HG02973 (cell line): ENCODE measurements around the gene CST8.

ENCODE experiments used
- ATAC-seq: cut with Tn5 transposase; IDR thresholded peaks from one replicate; pipeline ENCODE4 v1.9.1; 2021; ENCODE audit warnings: moderate library complexity; ENCODE audit not compliant: unreplicated experiment

Gene CST8

DNA sequence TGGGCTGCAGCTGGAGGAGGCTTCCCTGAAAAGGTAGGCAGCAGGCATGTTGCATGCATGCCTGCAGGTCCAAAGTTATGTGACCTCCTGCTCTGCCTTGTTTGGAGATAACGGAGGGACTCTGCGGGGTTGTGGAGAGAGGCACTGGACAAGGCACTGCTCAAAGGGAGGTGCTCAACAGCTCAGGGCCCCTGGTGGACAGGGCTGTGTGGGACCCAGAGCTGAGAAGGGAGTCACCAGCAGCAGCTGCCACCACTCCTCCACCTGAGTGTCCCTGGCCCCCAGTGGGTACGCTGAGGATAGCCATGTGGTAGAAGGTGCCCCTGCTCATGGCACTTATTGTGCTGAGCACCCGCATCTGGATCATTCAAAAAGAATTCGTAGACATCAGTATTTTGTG lies 15.5 kb upstream of the CST8 start:
- ATAC-seq: no peak

GRCh38 chr20:23476015-23476754 lies 14.7 kb upstream of the CST8 start:
- ATAC-seq: no peak

- ATAC-seq: no peak
Measured at GRCh38 chr20:23477223-23477622, 13.7 kb upstream of the CST8 start.

GRCh38 chr20:23479043-23479442 lies 11.9 kb upstream of the CST8 start:
- ATAC-seq: no peak

DNA sequence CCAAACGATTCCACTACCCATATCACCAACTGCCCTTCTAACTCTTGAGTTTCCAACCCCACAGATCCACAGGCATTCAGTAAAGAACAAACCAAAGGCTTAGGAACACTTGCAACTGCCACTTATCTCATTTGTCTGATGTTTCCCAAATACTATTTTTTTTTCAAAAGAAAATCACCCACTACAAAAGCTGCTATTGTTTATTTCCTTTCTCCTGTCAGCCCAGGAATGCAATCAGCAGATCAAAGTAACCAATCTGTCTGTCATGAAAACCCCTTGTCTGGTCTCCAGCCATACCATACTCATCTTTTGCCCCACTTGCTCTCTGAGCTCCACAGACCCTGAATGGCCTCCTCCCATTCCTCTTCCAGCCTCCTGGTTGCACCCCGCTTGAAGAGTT lies 8.8 kb upstream of the CST8 start:
- no peak for ATAC-seq

GRCh38 chr20:23484081-23484480 lies 6.8 kb upstream of the CST8 start:
- no peak for ATAC-seq

- no peak for ATAC-seq
Measured at GRCh38 chr20:23488470-23488869, 2.4 kb upstream of the CST8 start.

DNA sequence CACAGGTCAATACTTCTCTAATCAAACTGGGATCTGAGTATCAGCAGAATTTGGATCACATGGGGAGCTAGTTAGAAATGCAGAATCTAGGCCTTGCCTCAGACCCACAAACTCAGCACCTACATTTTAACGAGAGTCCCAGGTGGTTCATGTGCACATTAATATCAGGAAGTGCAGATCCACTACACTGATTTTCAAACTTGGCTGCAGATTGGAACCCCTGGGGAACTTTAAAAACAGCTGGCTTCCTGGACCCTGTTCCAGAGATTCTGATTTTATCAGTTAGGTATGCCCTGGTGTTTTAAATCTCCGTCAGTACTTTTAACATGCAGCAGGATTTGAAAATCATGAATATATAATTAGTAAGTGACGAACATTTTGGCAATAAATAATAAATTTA lies 1.9 kb upstream of the CST8 start:
- no peak for ATAC-seq

DNA sequence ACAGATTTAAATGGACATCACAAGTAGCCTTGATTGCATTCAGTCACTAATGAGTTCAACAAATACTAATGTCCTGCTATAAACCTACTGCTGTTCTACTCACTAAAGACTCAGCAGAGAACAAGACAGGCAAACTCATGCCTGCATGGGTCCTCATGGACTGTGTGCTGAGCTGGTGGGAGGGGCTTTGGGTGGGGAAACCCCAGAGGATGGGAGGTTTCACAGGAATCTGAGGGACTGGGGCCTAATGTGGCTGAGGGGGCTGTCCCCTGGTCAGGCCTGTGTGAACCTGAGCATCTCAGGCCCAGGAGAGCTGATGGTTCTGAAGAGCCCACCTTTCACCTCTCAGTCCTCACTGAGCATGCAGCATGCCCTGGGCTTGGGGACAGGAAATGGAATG lies 1.4 kb downstream of the CST8 start:
- ATAC-seq: no peak

GRCh38 chr20:23493172-23493772 lies 2.4 kb downstream of the CST8 start:
- no peak for ATAC-seq

GRCh38 chr20:23497536-23497935 lies 6.6 kb downstream of the CST8 start:
- ATAC-seq: no peak

GRCh38 chr20:23501926-23502325 lies 11.0 kb downstream of the CST8 start:
- ATAC-seq: no peak

DNA sequence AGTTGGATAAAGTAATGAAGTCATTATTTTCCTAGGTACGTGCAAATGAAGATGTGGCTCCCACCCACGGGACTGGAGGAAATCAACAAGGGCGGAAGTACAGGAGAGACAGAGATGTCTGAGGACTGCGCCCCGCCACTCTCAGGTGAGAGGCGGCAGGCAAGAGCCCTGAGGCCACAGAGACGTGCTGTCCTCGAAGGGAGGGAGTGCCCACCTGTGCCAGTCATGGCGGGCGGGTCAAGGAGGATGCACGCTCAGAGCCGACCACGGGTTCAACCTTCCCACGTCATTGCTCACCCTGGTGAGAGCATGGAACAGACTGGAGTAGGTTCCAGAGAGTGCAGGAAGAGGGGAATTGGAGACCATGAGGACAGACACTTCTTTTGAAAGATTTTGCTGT lies 12.7 kb downstream of the CST8 start:
- no peak for ATAC-seq

- ATAC-seq: no peak
Measured at GRCh38 chr20:23507346-23507745, 16.4 kb downstream of the CST8 start.

DNA sequence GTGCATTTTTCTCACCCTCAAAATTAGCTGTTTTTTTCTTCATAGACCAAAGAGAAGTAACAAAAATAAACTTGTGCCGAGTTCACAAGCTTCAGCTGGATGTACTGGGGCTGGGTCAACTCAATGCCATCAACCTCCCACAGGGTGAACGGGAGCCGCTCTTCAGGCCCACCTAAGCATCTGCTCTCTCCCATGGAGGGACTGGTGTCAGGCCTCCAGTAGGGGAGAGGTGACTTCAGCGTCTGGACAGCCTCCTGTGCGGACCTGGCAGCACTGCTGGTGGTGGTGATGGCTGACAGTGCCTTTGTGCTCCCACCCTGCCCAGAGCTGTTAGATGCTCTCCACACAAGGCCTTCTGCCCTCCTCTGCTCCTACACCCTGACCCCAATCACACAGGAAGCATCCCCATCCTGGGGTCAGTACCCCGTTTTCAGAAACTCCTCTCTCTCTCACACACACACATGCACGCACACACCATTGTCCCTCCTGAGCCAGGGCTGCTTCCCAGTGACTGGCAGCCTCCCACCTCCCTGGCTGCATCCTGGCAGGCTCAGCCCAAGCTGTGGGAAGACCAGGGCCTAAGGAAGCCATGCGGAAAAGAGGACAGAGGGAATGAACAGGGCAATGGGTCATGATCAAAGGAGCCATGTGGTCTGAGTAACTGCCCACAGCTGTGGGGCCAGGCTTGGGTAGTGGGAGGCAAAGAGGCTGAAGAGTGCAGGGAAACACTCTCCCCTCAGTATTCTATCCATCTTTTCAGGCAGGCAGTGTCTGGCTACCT lies 17.7 kb downstream of the CST8 start:
- ATAC-seq: no peak

GRCh38 chr20:23509247-23509913 lies 18.5 kb downstream of the CST8 start:
- ATAC-seq: no peak

GRCh38 chr20:23510000-23510590 lies 19.2 kb downstream of the CST8 start:
- no peak for ATAC-seq

DNA sequence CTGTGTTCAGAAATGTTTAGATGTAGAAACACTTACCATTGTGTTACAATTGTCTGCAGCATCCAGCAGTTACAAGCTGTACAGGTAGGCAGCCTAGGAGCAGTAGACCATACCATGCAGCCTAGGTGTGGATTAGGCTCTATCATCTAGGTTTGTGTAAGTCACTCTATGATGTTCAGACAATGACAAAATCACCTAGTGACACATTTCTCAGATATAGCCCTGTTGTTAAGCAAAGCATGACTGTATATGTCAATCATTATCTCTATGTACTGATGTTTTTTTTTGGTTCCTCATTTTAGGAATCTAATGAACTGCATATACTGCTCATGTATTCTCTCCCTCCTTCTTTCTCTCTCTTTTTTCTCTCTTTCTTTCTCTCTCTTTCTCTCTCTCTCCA lies 22.2 kb downstream of the CST8 start:
- peak; percentile 69 for ATAC-seq

DNA sequence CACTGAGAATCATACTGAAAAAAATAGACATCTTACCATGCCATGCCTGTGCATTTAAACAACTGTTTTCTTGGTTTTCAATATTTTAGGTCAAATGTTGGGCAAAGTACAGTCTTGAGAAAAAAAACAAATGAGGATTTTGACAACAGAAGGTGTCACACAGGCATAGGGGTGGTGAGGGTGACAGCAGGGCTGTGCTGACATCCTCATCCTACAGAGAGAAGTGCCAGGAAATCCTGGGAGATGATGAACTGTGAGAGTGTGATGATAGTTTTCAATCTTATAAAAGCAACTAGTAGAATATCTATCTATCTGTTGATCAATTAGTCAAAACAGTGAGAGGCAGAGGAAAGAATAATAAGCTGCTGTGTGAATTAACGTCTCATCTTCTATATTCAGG lies 23.9 kb downstream of the CST8 start:
- no peak for ATAC-seq

GRCh38 chr20:23515250-23515939 lies 24.5 kb downstream of the CST8 start:
- no peak for ATAC-seq

DNA sequence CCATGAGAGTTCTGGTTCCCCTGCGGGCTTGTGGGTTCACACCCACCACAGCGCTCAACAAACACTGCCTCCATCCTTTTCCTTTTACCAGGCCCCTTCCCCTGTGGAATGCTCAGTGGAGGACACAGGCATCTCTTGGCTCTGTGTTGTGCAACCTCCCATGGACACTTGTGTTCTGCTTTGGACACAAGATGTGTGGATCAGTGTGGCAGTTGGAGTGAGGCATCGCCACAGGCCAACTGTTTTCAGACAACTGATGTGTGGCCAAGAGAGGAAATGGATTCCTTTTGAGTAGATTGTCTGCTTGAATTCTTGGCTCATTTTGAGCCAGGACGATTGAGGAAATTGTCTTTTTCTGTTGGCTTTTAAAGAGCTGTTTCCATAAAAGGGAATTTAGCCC lies 26.8 kb downstream of the CST8 start:
- ATAC-seq: no peak
